Transverse colon (tissue), 3 donors: ENCODE measurements around the gene DNM1.

ENCODE experiments used
- CTCF ChIP-seq, 5 experiments: fragments of 200-600 bp in 3 of 5; fragments of 450-650 bp in 2 of 5; sonication (generic) in 3 of 5; IDR thresholded peaks; 1 replicate in 2 of 5; 2 replicates in 3 of 5; pipeline ENCODE4 v1.5.1; 2016 to 2017; ENCODE audit warnings: antibody characterized with exemption in 5 of 5, inconsistent platforms in 3 of 5, mild to moderate bottlenecking in 2 of 5, moderate library complexity in 1 of 5
- EP300 ChIP-seq: sonication (generic); formaldehyde crosslinking; IDR thresholded peaks from one replicate; pipeline ENCODE4 v1.6.1; 2017; ENCODE audit warnings: antibody characterized with exemption, low read depth
- POLR2A ChIP-seq: fragments of 450-650 bp; IDR thresholded peaks from one replicate; pipeline ENCODE4 v1.6.1; 2016; ENCODE audit warnings: antibody characterized with exemption, mild to moderate bottlenecking, moderate library complexity

GRCh38 chr9:128293091-128293490 lies 89.9 kb downstream of the DNM1 start:
- TF ChIP-seq CTCF (IDR thresholded peaks at IDR 0.05) (no peak), POLR2A (no peak), EP300 (no peak)
